Right ventricle myocardium inferior (tissue), 1 donor: ENCODE data around the gene ACSF3. TPM values are rescaled to one million over a fixed set of nuclear protein-coding genes. Genes with fewer than 3 reads are reported as not detected.

Experiments used
- ATAC-seq: fragments of 200-7000 bp; cut with Tn5 transposase; one replicate; pipeline ENCODE4 v1.9.1; 2020; ENCODE audit warnings: mild to moderate bottlenecking, moderate library complexity
- DNase-seq: peaks from one replicate; pipeline ENCODE4 v3.0.0; 2021; ENCODE audit errors: missing footprints
- intact Hi-C: fragments of 100-400 bp; cut with DNase I; formaldehyde crosslinking; loops from one replicate; pipeline ENCODE4 v1.11.0; 2022
- total RNA-seq: library from RNA; stranded (reverse); fragmentation: NEBNext Ultra II Directional; extraction: Animal tissue kit (Norgen Biotek cat#: 25700); gene quantifications from one replicate; pipeline ENCODE4 v1.2.1, GENCODE V29; 2021
- donor health status: DM: no; HTN: yes; CAD: no; lungs with severe emphysema.

ACSF3 gene
- total RNA-seq, 1 donor from 2014 or later, result 17.0 TPM

- DNase-seq (peak; percentile 22), ATAC-seq (no peak)
- intact Hi-C loops, result no loop called here
Measured at GRCh38 chr16:89146211-89147005, 52.8 kb downstream of the ACSF3 start.

GRCh38 chr16:89147085-89147817, 53.6 kb downstream of the ACSF3 start:
- intact Hi-C loops, result no loop called here
- no peak for ATAC-seq
- no peak for DNase-seq

DNA sequence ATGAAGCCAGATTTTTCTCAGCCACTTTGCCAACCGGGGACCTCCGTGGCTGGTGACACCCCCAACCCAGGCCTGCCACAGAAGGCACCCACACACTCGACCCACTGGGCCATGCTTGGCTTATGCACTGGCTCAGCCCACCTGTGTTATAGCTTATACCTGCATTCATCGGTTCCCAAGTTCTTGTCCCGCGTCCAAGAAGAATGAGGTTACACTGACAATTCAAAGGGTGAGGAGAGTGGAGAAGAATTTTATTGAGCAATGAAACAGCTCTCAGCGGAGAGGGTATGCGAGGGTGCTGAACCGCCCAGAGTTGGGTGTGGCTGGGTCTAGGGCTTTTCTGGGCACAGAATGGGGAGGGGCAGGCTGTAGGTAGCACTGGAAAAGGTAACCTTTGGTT, 55.7 kb downstream of the ACSF3 start:
- no peak for ATAC-seq
- intact Hi-C loops, result no loop called here
- DNase-seq, result no peak

DNA sequence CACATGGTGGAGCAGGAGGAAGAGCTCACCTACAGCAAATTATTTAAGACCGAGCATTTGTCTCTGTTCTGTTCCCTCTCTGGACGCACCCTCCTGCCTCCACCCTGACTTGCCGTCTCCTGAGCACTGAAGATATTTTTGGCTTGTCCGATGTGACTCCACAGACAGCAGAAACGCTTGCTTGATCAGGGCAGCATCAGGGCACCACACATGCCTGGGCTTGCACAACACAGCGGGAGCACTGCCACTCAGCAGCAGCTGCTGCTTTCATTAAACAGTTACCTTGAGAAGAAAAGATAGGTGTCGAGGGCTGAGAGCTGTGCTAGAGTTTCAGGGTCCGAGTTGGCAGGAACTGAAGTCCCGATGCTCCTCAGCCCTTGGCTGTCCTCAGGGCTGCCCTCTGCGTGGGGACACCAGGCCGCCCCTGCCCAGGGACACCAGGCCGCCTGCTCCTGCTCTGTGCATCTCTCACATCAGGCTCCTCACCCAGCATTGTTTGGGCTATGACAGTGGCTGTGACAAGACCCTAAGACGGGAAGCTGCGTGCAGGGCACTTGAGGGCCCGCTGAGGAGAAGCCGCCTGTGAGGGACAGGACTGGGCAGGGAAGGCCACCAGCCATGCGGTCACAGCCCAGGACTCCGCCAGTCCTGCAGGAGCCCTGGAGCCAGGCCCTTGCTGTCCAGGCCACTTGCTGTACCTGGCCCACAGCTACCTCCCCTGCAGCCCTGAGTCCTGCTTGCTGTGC, 56.6 kb downstream of the ACSF3 start:
- DNase-seq (peak; percentile 56), ATAC-seq (no peak)
- intact Hi-C loops, result no loop called here

DNA sequence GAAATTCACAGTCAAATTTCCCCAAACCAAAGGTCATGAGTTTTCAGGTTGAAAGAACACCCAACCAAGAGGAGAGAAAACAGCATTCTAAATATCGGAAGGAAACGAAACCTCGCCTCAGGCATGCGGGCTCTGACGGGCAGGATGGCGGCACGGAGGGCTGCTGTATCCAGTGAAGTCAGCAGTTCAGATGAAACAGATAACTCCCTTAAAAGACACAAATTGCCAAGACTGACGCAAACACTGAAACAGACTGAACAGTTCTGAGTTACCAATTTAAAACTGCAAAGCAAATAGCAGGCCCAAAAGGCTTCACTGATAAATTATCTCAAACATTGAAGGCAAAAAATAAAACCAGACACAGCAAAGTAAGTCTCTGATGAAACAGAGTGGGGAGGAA, 57.3 kb downstream of the ACSF3 start:
- no peak for ATAC-seq
- intact Hi-C loops, result no loop called here
- DNase-seq, result peak; percentile 43

GRCh38 chr16:89152831-89153700, 59.4 kb downstream of the ACSF3 start:
- intact Hi-C loops, result no loop called here
- DNase-seq (no peak), ATAC-seq (no peak)

DNA sequence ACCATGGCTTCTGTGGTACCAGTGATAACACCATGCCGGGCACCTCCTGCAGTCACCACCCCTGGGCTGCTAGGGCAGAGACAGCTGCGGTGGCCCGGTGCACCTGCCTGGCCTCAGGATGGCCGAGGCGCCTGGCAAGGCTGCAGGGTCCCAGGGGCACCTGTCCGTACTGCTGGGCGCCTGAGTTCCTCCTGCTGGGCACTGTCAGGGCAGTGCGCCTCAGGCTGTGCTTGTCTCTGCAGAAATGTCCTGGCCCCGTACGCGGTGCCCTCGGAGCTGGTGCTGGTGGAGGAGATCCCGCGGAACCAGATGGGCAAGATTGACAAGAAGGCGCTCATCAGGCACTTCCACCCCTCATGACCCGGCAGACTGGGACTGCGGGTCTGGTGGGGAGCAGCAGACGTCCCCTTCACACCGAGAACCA, 60.2 kb downstream of the ACSF3 start:
- no peak for ATAC-seq
- intact Hi-C loops, result no loop called here
- no peak for DNase-seq

DNA sequence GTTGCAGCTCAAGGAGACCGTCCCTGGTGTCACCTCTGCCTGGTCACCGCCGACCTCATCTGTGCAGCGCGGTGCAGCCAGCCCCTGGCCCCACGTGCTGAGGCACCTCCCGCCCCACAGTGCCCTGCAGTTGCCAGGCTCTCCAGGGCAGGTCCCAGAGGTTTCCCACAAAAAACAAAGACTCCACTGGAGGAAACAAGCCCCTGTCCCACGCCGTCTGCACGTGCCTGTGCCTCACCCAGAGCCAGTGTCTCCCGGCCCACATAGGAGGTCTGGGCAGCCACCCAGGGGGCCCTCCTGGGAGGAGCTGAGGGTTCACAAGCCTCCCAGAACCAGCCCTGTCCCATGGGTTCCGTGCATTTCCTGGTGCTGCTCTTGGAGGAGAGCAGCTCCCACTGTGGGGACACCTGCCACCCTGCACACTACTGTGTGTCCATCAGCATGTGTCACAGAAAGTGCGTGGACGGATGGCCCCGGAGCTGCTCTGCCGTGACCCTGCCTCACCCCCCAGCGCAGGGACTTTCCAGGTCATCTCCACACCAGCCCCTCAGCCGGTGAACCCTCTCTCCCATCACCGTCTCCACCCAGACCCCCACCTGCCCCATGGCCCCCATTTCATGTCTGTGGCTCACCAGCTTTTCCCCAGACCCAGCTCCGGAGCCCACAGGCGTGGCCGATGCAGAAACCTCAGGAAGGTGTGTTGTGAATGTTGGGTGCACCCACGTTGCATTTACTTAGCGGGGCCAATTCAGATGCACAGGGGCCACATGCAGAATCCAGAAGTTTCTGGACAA, 60.9 kb downstream of the ACSF3 start:
- DNase-seq (no peak), ATAC-seq (peak; percentile 14)
- intact Hi-C loops, result loop anchor here (5.0 kb wide), 1 partner anchor 62 kb away; the partner anchor contains the start of gene ACSF3

DNA sequence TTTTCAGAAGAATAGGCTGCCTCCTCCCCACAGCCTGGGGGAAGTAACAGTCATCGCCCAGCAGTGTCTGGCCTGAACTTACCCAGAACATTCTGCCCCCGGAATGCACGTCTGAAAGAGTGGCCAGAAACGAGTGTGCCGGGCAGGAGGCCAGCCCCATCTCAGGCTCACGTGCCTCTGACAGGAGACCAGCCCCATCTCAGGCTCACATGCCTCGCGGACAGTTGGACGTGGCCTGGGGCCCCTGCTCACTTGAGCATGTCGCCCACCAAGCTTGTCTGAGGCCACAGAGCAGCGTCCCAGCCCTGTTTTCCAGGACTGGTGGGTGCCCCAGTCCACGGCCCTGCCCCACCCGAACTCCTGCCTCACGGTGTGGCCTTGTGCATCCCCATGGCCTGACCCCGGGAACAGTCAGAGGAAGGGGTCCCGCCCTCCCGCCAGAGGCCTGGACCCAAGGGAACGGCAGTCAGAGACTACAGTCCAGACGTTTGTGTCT, 61.6 kb downstream of the ACSF3 start:
- DNase-seq (peak; percentile 83), ATAC-seq (peak; percentile 78)
- intact Hi-C loops, result loop anchor here (5.0 kb wide), 1 partner anchor 63 kb away; the partner anchor contains the start of gene ACSF3

GRCh38 chr16:89155851-89156739, 62.4 kb downstream of the ACSF3 start:
- DNase-seq (no peak), ATAC-seq (peak; percentile 17)
- intact Hi-C loops, result loop anchor here (5.0 kb wide), 1 partner anchor 64 kb away; the partner anchor contains the start of gene ACSF3

GRCh38 chr16:89156740-89157645, 63.3 kb downstream of the ACSF3 start:
- DNase-seq (no peak), ATAC-seq (no peak)
- intact Hi-C loops, result loop anchor here (5.0 kb wide), 1 partner anchor 65 kb away; the partner anchor contains the start of gene ACSF3

GRCh38 chr16:89157778-89158177, 64.1 kb downstream of the ACSF3 start:
- intact Hi-C loops, result loop anchor here (5.0 kb wide), 1 partner anchor 65 kb away; the partner anchor contains the start of gene ACSF3
- no peak for DNase-seq
- ATAC-seq, result no peak

DNA sequence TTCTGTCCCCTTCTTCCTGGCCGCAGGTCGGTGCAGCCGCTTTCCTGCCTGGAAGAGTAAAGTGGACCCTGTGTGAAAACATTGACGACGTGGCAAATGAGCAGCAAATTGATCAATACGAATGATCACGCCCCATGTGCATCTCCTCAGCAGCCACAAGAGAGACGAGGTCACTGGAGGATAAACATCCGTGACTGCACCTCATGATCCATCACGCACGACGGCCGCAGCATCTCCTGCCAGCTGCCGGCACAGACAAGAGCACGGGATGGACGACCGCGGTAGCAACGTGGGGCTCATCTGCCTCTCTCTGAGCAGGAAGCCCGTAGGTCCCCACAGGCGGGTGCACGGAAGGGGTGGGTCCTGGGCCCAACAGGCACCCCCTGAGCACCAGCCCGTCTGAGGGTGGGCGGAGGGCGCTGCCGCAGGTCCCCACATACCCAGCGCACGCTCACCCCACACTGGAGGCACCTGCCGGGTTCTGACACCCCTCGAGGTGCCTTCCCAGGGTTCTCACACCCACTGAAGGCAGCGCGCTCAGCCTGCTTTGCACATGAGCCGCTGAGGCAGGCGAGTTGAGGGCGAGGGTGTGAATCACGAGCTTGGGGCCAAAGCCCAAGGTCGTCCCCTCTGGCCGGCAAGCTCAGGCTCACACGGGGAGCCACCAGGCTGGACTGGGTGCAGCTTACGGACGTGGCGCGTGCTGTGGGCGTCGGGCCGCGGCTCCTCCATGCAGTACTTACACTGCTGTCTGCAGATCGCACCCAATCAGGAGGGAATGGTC, 65.6 kb downstream of the ACSF3 start:
- DNase-seq (no peak), ATAC-seq (no peak)
- intact Hi-C loops, result loop anchor here (5.0 kb wide), 1 partner anchor 67 kb away; the partner anchor contains the start of gene ACSF3

DNA sequence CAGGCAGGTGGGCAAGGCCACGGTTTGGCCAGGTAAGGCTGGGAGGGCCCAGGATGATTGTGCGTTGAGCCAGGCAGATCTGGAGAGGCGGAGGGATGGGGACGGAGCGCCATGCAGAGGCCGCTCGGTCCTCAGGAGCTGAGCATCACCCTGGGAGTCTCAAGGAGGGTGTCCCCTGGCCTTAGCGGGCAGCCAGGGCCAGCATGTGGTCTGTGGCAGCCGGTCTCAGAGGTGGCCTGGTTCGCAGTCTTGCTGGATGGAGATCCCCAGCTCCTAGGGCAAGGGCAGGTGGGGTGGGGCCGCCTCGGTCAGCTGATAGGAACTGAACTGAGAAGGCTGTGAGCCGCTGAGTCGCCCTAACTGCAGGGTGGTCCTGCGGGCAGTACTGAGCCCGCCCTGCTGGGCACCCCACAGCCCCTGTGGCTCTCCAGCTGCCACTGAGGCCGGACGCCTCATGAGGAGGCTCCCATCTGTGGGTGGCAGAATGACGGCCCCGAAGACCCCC, 66.2 kb downstream of the ACSF3 start:
- DNase-seq (no peak), ATAC-seq (no peak)
- intact Hi-C loops, result loop anchor here (5.0 kb wide), 1 partner anchor 68 kb away; the partner anchor contains the start of gene ACSF3
